CMK (cell line): ENCODE results near the gene ARHGEF16.
A peak's percentile ranks its signal among the peaks of the same experiment; 100 is the strongest.

ENCODE experiments used
- DNase-seq: peaks from one replicate; pipeline ENCODE4 v3.0.0-alpha.2; 2010; ENCODE audit warnings: low read depth

The ARHGEF16 gene

GRCh38 chr1:3482378-3482849 lies 27.9 kb downstream of the ARHGEF16 start:
- DNase-seq = no peak

- no peak for DNase-seq
Observed at GRCh38 chr1:3483380-3483779, 28.9 kb downstream of the ARHGEF16 start.

- no peak for DNase-seq
Observed at GRCh38 chr1:3483801-3484444, 29.5 kb downstream of the ARHGEF16 start.

- no peak for DNase-seq
Observed at GRCh38 chr1:3485016-3485415, 30.6 kb downstream of the ARHGEF16 start.

- no peak for DNase-seq
Observed at GRCh38 chr1:3488432-3488831, 34.0 kb downstream of the ARHGEF16 start.

GRCh38 chr1:3490046-3490745 lies 35.7 kb downstream of the ARHGEF16 start:
- no peak for DNase-seq

- DNase-seq = peak; percentile 27
Observed at GRCh38 chr1:3491291-3492246, 37.1 kb downstream of the ARHGEF16 start.

- no peak for DNase-seq
Observed at GRCh38 chr1:3492545-3493246, 38.2 kb downstream of the ARHGEF16 start.

GRCh38 chr1:3494321-3495308 lies 40.1 kb downstream of the ARHGEF16 start:
- DNase-seq = no peak

GRCh38 chr1:3495776-3496745 lies 41.6 kb downstream of the ARHGEF16 start:
- no peak for DNase-seq

GRCh38 chr1:3496916-3497315 lies 42.5 kb downstream of the ARHGEF16 start:
- DNase-seq = no peak

- DNase-seq = no peak
Observed at GRCh38 chr1:3497521-3497920, 43.1 kb downstream of the ARHGEF16 start.

- no peak for DNase-seq
Observed at GRCh38 chr1:3498246-3498930, 43.9 kb downstream of the ARHGEF16 start.

GRCh38 chr1:3498986-3499385 lies 44.5 kb downstream of the ARHGEF16 start:
- DNase-seq = no peak

- no peak for DNase-seq
Observed at GRCh38 chr1:3499611-3500010, 45.1 kb downstream of the ARHGEF16 start.

GRCh38 chr1:3500265-3500835 lies 45.9 kb downstream of the ARHGEF16 start:
- DNase-seq = no peak

- no peak for DNase-seq
Observed at GRCh38 chr1:3501437-3501836, 47.0 kb downstream of the ARHGEF16 start.

GRCh38 chr1:3501856-3502640 lies 47.6 kb downstream of the ARHGEF16 start:
- DNase-seq = no peak
